ENCODE data around the gene FNBP1L.

DNA sequence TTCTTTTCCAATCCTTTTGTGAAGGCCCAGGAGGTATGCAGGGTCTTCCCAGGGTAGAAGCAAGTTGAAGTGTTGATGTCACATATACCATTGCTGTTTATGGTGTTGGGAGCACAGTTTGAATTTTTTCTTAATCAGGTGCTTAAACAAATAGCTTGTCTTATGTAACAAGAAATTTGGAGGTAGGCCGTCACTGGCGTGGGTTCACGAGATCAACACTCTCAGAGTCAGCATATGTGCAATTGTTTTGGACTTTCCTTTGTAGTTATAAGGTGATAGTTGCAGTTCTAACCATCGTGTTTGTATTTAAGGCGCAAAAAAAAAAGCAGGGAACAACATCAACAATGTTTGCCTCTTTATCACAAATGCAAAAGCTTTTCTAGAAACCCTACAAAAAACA, 13.3 kb downstream of the FNBP1L start:
- TF ChIP-seq, protein P1, sequence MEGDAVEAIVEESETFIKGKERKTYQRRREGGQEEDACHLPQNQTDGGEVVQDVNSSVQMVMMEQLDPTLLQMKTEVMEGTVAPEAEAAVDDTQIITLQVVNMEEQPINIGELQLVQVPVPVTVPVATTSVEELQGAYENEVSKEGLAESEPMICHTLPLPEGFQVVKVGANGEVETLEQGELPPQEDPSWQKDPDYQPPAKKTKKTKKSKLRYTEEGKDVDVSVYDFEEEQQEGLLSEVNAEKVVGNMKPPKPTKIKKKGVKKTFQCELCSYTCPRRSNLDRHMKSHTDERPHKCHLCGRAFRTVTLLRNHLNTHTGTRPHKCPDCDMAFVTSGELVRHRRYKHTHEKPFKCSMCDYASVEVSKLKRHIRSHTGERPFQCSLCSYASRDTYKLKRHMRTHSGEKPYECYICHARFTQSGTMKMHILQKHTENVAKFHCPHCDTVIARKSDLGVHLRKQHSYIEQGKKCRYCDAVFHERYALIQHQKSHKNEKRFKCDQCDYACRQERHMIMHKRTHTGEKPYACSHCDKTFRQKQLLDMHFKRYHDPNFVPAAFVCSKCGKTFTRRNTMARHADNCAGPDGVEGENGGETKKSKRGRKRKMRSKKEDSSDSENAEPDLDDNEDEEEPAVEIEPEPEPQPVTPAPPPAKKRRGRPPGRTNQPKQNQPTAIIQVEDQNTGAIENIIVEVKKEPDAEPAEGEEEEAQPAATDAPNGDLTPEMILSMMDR (IDR thresholded peaks at IDR 0.05), result no peak
- no peak for TF ChIP-seq POLR2AphosphoS5 (IDR thresholded peaks at IDR 0.05)
